Left kidney (tissue), 2 donors: Measurements from ENCODE around the gene ADAM15. TPM values are rescaled to one million over a fixed set of nuclear protein-coding genes. Genes with fewer than 3 reads are reported as not detected.

ENCODE experiments used
- DNase-seq: peaks from one replicate; pipeline ENCODE4 v3.0.0-alpha.2; 2013
- polyA plus RNA-seq: library from polyadenylated mRNA; unstranded; fragments of 120-200 nt; gene quantifications from one replicate; pipeline ENCODE4 v1.2.1, GENCODE V29; 2013; ENCODE audit not compliant: insufficient read length

The ADAM15 gene
- polyA plus RNA-seq, 1 donor: 41.9 TPM

DNA sequence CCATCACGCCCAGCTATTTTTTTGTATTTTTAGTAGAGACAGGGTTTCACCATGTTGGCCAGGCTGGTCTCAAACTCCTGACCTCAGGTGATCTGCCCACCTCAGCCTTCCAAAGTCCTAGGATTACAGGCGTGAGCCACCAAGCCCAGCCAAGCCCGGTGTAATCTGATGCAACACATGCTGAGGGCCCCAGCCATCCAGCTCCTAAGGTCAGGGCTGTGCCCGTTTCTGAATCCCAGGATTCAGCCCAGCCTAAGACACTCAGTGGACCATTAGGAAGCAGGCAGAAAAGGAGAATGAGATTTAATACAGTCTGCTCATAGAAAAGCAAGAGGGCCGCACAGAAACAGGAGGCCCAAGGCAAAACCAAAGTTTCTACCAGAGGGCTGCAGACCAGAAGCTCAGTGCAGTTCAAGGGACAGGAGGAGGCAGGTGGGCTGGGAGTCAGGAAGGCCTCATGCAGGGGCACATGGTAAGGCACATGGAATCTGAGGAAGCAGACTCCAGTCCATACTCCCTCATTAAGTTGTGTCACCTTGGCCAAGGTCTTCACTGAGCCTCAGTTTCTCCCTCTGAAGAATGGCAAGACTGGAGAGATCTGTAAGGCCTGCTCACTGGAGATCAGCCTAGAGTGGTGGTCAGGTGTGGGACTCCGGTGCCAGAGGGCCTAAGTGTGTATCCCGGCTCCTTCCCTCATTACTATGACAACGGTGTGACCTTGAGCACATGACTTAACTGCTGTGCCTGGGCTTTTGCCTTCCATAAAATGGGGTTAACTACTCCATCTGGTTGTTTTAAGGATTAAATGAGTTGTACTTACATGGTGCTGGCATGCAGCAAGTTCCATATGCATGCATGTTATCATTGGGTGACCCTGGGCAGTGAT, 2.4 kb upstream of the ADAM15 start:
- no peak for DNase-seq

- no peak for DNase-seq
Measured at GRCh38 chr1:155049651-155050559, 1.2 kb upstream of the ADAM15 start.

- no peak for DNase-seq
Measured at GRCh38 chr1:155051342-155051776, 243 bp downstream of the ADAM15 start.

GRCh38 chr1:155051777-155052398, 772 bp downstream of the ADAM15 start:
- no peak for DNase-seq

DNA sequence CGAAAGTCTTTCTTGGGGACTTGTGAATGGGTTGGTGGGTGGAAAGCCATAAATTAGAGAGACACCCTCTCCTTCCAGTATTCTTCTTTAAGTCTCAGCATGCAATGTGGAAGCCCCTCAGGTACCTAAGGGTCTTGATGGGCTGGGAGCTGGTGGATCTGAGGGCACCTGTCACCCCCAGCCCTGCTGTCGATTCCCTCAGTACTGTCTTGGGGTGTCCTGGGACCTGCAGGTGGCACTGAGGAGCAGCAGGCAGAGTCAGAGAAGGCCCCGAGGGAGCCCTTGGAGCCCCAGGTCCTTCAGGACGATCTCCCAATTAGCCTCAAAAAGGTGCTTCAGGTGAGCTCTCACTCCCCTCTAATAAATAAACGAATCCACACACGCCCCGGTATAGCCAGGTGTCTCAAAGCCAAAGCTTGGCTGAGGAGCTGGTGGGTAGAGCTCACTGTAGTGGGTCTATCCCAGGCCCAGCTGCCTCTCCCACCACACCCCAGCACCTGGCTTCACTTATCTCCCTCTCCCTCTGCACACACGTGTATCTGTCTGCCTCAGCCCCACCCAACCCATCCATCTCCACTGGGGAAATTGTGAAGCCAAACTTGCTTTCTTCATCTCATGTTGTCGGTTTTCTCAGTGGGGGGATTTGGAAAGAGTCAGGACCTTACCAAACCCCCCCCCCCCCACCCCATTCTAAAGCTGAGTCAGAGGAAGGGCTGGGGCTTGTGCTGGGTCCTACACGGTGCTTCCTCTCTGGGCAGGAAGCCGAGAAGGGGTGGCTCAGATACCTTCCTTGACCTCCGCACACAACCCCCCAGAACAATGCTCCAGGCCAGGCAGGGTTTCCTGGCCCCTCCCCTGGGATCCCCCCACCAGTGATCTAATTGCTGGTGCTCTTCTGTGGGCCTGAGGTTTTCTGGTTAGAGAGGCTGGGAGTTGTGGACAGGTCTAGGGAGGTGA, 1.6 kb downstream of the ADAM15 start:
- DNase-seq: no peak

DNA sequence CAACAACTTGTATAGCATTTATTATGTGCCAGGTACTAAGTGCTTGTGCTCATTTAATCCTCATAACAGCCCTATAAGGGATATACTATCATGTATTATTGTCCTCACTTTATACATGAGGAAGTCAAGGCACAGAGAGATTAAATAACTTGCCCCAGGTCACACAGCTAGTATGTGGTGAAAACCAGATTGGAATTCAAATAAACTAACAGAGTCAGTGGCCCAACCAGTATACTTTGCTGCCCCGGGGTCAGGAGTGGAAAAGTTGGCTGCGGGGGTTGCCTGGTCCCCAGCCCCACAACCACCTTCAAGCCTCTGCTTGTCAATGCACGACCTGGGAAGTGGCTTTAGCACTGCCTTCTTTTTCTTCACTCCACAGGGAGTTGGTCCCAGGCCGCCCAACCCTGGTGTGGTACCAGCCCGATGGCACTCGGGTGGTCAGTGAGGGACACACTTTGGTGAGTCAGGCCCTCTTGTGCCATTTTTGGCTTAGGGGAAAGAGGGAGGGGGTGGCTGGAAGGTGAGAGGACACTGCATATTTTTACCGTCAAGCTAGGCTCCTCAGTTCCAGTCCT, 2.5 kb downstream of the ADAM15 start:
- DNase-seq: no peak

GRCh38 chr1:155057104-155057503, 6.0 kb downstream of the ADAM15 start:
- no peak for DNase-seq

DNA sequence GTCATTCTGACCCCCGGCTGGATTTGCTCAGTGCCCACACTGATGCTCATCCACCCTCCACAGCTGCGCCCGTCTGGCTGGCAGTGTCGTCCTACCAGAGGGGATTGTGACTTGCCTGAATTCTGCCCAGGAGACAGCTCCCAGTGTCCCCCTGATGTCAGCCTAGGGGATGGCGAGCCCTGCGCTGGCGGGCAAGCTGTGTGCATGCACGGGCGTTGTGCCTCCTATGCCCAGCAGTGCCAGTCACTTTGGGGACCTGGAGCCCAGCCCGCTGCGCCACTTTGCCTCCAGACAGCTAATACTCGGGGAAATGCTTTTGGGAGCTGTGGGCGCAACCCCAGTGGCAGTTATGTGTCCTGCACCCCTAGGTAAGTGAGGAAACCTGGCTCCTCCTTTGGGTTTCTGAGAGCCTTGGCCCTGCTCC, 6.7 kb downstream of the ADAM15 start:
- DNase-seq: no peak

DNA sequence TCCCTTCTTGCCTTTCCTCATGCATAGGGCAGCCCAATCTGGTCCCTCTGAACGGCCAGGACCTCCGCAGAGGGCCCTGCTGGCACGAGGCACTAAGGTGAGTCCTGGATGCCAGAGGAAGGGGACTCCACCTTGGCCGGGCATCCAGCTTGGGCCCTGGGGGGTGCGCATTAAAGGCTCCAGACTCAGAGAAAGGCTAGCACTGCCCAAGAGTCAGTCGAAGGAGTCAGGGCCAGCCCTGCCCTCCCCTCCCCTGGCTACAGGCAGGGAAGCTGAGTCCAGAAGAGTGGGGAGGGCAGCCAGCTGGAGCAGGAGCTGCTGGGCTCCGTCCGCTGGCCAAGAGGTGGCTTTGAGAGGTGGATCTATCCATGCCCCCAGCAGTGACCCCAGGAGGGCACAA, 9.6 kb downstream of the ADAM15 start:
- DNase-seq: no peak

DNA sequence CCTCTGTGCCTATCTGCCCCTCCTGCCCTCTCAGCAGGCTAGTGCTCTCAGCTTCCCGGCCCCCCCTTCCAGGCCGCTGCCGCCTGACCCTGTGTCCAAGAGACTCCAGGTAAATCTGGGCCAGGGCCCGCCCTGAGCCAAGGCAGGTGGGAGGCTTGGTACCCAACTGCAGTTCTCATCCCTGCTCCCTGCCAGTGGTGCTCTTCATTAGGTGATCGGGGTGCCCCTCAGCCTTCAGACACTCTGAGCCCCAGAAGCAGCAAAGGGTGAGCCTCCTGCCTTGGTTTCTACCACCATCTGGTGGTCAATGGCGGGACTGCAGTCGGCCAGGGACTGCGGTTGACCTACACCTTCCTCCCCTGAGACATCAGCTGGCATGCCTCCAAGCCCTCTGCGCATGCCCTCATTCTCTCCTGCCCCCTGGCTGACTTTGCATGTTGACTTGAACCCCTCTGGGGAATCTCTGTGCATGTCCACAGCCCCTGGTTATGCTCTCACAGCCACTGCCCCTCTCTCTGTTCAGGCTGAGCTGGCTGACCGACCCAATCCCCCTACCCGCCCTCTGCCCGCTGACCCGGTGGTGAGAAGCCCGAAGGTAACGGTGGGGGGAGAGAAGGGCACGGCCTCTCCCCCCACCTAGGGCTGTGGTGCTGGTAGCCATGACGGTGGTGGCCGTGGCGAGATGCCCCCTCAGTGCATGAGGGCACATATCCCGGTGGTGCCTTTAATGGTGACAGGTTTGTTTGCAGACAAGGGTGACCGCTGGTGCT, 10.4 kb downstream of the ADAM15 start:
- DNase-seq: peak; percentile 84

GRCh38 chr1:155062151-155062686, 11.1 kb downstream of the ADAM15 start:
- DNase-seq: no peak

- DNase-seq: no peak
Measured at GRCh38 chr1:155062702-155063411, 11.7 kb downstream of the ADAM15 start.

DNA sequence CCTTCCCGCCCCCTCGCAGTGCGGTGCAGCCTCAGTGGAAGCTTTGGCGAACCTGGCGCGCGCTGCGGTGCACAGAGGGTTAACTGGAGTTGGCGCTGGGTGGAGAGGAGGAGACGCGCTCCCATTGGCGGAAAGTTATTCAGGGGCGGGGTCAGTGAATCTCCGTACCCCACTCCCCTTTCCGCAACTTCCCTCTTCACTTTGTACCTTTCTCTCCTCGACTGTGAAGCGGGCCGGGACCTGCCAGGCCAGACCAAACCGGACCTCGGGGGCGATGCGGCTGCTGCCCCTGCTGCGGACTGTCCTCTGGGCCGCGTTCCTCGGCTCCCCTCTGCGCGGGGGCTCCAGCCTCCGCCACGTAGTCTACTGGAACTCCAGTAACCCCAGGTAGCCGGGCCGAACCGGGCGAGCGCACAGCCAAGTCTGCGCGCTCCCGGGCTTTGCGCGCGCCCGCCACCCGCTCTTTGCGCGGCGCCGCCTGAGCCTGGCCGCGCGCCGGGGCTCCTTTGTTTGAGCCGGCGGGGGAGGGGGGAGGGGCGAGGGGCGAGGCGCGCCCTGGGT, 12.5 kb downstream of the ADAM15 start, which contains the start of gene EFNA4:
TSS of gene EFNA4 (plus strand) at position 191 of the 561 bp plus-strand sequence. CDS start at position 275, 84 bp downstream.
- DNase-seq: peak; percentile 91

DNA sequence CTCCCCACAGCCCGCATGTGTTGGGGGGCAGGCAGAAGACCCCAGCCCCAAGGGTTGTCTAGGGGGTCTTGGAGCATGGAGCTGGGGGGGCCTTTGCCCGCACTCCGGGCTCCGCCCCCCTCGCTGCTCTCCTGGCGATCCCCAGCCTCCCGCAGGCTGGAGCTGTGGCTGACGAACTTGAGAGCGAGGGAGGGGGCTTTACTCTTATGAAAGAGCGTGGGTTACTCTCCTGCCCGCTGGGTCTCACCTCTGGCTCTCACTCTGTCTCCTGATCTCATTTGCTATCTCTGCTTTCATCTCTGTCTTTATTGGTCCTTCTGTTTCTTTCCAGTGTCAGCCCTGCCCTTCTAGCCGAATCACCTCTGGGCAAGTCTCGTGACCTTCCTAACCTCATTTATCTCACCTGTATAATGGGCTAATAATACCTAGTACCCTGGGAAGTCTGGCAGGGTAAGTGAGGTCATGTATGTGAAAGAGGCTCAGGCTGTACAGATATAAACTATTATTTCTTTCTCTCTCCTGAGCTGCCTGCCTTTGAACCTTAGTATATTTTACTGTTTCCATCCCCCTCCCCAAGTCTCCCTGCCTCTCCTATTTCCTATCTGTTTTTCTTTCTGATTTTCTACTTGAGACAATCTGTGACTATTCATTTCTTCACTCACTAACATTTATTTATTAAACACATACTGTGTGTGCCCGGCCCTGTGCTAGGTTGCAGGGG, 13.2 kb downstream of the ADAM15 start:
- no peak for DNase-seq

- no peak for DNase-seq
Measured at GRCh38 chr1:155064832-155065429, 13.8 kb downstream of the ADAM15 start.

- DNase-seq: no peak
Measured at GRCh38 chr1:155066777-155067176, 15.7 kb downstream of the ADAM15 start.

DNA sequence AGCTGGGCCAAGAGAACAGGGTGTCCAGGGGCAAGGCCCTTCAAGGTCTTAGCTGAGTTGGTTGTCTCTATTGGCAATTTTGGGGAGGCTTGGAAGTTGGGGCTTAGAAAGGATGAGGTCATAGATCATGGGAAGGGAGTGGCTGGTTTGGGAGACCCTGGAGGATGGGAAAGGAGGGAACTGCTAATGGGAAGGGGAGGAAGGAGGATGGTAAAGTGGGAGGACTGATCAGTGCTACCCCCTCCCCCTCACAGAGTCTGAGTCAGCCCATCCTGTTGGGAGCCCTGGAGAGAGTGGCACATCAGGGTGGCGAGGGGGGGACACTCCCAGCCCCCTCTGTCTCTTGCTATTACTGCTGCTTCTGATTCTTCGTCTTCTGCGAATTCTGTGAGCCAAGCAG, 17.5 kb downstream of the ADAM15 start:
- no peak for DNase-seq
